Retinal pigment epithelial cell (primary cell): Measurements from ENCODE around the gene LBR.

Experiments
- DNase-seq: peaks from one replicate; pipeline ENCODE4 v3.0.0-alpha.2; 2010; ENCODE audit warnings: low read depth
- H3K4me3 ChIP-seq: 2 replicates; pipeline ENCODE4 v1.5.1; 2011; ENCODE audit warnings: mild to moderate bottlenecking, low read length, control low read depth, moderate library complexity
- TF ChIP-seq, protein P1 (sequence below): conservative IDR thresholded peaks from 2 replicates; pipeline ENCODE4 v1.5.1; 2011; ENCODE audit warnings: low read depth, low read length, control low read depth, inconsistent platforms

Gene LBR

DNA sequence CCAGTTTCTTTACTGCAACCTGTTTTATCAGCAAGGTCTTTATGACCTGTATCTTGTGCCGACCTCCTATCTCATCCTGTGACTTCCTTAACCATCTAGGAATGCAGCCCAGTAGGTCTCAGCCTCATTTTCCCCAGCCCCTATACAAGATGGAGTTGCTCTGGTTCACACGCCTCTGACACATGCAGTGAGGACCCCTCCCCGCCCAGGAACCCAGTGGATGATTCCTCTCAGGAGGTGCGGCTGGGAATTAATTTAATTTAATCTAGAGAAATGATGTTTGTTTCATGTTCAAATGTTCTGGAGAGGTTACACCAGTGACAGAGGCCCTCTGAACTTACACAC lies 39.0 kb upstream of the LBR start:
- no peak for DNase-seq
- no peak overlapping the region for H3K4me3 ChIP-seq
- TF ChIP-seq, protein P1, sequence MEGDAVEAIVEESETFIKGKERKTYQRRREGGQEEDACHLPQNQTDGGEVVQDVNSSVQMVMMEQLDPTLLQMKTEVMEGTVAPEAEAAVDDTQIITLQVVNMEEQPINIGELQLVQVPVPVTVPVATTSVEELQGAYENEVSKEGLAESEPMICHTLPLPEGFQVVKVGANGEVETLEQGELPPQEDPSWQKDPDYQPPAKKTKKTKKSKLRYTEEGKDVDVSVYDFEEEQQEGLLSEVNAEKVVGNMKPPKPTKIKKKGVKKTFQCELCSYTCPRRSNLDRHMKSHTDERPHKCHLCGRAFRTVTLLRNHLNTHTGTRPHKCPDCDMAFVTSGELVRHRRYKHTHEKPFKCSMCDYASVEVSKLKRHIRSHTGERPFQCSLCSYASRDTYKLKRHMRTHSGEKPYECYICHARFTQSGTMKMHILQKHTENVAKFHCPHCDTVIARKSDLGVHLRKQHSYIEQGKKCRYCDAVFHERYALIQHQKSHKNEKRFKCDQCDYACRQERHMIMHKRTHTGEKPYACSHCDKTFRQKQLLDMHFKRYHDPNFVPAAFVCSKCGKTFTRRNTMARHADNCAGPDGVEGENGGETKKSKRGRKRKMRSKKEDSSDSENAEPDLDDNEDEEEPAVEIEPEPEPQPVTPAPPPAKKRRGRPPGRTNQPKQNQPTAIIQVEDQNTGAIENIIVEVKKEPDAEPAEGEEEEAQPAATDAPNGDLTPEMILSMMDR = no peak

DNA sequence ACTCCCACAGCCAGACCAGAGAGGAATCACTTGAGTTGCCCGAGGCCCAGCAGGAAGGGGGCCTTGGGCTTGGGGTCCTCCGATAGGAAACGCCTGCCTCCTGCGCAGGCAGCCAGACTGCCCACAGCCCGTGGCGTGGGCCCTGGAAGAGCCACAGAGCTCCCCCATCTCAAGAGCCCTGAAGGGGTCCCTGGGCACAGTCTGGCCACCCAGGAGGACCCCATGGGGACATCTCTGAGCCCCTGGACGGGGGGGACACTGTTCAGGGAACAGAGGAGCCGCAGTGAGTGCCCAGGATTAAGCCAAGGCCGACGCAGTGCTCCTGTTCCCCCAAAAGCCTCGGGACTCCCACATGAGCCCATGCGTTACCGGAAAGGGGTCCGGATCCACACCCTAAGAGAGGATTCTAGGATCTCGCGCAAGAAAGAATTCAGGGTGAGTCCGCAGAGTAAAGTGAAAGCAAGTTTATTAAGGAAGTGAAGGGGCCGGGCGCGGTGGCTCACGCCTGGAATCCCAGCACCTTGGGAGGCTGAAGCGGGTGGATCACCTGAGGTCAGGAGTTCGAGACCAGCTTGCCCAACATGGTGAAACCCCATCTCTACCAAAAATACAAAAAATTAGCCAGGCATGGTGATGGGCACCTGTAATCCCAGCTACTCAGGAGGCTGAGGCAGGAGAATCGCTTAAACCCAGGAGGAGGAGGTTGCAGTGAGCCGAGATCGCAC lies 38.1 kb upstream of the LBR start:
- DNase-seq = no peak
- TF ChIP-seq, protein P1 = no peak
- H3K4me3 ChIP-seq = no peak overlapping the region

DNA sequence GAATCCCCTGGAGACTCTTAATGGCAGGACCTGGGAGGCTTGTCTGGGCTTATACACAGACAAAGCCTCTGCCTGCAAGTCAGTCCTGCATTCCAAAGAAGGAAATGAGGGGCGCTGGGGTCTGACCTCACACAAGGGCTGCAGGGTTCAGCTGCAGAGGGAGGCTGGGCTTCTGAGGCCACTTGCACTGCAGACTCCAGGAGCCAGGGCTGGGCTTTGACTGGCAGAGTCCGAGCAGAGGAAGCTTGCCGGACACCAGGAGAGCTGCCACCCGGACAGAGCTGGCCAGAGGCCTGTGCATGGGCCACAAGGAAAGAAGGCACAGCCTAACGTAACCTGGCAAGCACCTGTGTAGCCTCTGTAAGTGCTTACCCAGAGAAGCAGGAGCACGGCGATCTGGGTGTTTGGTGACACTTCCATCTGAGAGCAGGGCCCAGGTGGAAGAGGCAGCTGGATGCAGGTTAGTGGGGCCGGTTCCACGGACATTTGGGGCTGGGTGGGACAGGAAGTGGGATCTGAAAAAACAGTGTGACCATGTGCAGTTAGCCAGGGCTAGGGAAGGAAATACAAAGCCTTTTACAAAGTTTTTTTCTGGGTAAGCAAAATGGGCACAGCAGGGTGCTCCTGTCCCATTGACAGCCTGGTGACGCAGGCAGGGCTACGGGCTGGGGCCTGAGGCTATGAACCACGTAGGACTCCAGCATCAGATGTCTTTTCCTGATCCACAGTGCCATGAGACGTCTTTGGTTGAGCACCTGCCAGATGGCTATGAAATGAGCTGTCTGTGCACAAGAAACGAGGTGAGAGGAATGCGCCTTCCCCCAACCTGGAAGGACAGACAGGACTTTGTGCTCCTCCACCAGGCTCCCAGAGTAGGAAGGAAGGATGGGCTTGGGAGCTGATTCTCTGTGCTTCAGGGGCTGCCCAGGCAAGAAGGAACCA lies 37.3 kb upstream of the LBR start:
- no peak for DNase-seq
- TF ChIP-seq, protein P1 = no peak

DNA sequence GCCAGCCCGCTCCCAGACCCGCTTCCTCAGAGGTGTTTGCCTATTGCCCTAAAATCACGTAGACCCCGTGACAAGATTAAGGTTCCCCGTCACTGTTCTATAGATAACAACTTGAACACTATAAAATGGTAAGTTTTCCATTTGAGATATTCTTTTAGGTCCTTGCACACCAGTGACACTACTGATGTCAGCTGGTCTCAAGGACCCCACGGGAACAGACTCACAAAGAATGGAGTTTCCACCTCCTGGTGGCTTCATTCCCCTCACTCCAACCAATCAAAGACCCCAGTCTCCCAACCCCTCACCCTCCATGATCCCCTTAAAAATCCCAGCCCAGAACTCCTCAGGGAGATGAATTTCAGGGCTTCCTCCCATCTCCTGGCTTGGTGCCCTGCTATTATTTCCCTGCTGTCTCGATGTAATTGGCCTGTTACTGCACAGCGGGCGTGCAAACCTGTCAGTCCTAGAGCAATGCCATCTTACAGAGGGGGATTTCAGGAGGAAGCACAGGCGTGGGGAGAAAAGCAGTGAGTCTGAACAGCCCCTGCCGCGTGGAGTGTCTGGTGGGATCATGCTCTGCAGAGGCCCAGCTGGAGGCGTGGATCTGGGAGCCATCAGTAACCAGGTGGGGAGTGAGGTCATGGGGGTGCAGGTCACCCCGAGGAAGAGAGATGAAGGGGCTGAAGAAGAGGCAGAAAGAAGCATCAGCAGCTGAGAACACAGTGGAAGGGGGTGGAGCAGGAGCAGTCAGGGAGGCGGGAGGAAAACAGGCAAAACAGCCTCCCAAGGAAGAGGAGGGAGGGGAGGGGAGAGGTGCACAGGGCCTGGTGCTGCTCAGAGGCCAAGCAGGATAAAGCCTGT lies 35.1 kb upstream of the LBR start:
- no peak for DNase-seq
- TF ChIP-seq, protein P1 = no peak
- H3K4me3 ChIP-seq = no peak overlapping the region

More for the DNA sequence above, 37.3 kb upstream of the LBR start:
- H3K4me3 ChIP-seq = no peak overlapping the region

DNA sequence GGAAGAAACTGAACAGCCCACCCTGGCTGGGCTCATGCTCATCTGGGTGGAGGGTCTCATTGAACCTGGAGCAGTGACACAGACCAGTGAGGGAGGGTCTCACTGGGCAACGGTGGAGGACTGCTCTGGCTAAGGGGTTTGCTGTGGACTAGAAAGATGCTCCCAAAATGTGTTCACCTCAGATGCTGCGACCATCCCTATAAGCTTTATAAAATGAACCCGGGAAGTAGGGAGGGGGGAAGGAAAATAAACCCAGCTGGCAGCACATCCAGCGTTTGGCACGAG lies 34.5 kb upstream of the LBR start:
- TF ChIP-seq, protein P1 = no peak
- H3K4me3 ChIP-seq = no peak overlapping the region
- no peak for DNase-seq

DNA sequence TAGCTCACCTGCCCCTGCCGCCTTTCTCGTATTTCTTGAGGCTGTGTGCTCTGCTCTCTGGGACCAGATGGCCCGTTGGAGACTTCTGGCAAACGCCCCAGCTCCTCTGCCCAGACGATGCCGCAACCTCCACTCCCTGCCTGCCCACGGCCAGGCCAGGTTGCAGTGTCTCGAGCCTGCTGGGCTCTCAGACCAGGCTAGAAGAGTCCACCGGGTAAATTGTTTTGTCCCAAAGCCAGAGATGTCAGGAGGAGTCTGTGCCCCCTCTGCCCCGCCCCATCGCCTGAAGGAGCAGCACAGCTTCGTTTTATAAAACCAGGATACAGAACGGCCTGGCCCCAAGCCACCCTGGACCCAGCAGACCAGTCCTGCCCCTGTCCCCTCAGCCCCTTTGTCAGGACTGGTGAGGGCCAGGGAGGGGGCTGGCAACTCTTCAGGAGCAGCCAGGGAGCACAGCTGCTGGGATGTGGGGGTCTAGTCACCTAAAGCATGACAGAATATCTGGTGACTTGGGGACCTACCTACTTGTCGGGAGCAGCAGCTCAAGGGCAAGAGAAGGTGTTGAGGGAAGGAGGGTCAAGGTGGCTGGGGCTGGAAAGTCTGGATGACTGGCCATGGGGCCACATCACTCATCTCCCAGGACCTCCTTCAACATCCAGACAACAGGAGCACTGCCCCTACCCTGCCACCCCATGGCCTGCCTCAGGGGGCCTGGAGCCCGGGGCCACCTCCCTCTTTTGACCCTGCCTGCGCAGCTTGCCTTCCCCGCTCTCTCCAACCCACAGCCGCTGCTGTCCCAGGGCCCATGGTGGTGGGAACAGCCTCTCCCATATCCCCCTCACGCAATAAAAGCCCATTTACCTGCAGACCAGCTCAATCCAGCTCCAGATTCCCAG lies 33.9 kb upstream of the LBR start:
- DNase-seq = no peak
- no peak overlapping the region for H3K4me3 ChIP-seq
- TF ChIP-seq, protein P1 = no peak
